HUES6 (cell line): ENCODE results near the gene ZNF574.

Source experiments
- H3K27ac ChIP-seq: 2 replicates; pipeline ENCODE4 v1.7.0; 2013; ENCODE audit warnings: low read depth, mild to moderate bottlenecking, low read length, inconsistent platforms
- H3K27me3 ChIP-seq: 2 replicates; pipeline ENCODE4 v1.6.1; 2013; ENCODE audit warnings: low read length; ENCODE audit not compliant: control insufficient read depth, insufficient read depth
- H3K36me3 ChIP-seq: 2 replicates; pipeline ENCODE4 v1.6.1; 2013; ENCODE audit warnings: low read length; ENCODE audit not compliant: control insufficient read depth, insufficient read depth
- H3K4me1 ChIP-seq: 2 replicates; pipeline ENCODE4 v1.6.1; 2013; ENCODE audit warnings: low read length; ENCODE audit not compliant: control insufficient read depth, insufficient read depth
- H3K4me3 ChIP-seq: 2 replicates; pipeline ENCODE4 v1.5.1; 2013; ENCODE audit warnings: low read depth, low read length
- H3K9ac ChIP-seq: one replicate; pipeline ENCODE4 v1.6.1; 2013; ENCODE audit warnings: mild to moderate bottlenecking, low read length
- H3K9me3 ChIP-seq: 2 replicates; pipeline ENCODE4 v1.6.1; 2013; ENCODE audit warnings: low read depth, low read length; ENCODE audit not compliant: control insufficient read depth, insufficient read depth

Gene ZNF574

GRCh38 chr19:42071247-42071646 is 4.7 kb upstream of the ZNF574 start:
- Histone ChIP-seq H3K36me3 (no peaks in the 10 kb centered on the region; the same call in 1 of the 2 replicates), H3K9ac (no peak overlapping the region), H3K27ac (no peak overlapping the region), H3K4me3 (no peak overlapping the region), H3K4me1 (peaks cover 32% of the 10 kb centered on the region), H3K27me3 (peaks cover 16% of the 10 kb centered on the region; the same call in 1 of the 2 replicates), H3K9me3 (no peaks in the 10 kb centered on the region)

GRCh38 chr19:42074513-42075363 is 1.2 kb upstream of the ZNF574 start:
- H3K36me3 ChIP-seq, result peaks cover 18% of the 10 kb centered on the region
- peak overlapping the region; percentile 74 for H3K4me3 ChIP-seq
- H3K9ac ChIP-seq, result peak overlapping the region; percentile 89
- H3K4me1 ChIP-seq, result peaks cover 22% of the 10 kb centered on the region
- H3K27ac ChIP-seq, result peak overlapping the region; percentile 93
- H3K27me3 ChIP-seq, result no peaks in the 10 kb centered on the region
- H3K9me3 ChIP-seq, result no peaks in the 10 kb centered on the region

- no peaks in the 10 kb centered on the region for H3K9me3 ChIP-seq
- peak overlapping the region; percentile 89 for H3K9ac ChIP-seq
- no peaks in the 10 kb centered on the region for H3K27me3 ChIP-seq
- peaks cover 24% of the 10 kb centered on the region for H3K36me3 ChIP-seq
- peak overlapping the region; percentile 74 for H3K4me3 ChIP-seq
- H3K27ac ChIP-seq, result peak overlapping the region; percentile 93
- peaks cover 21% of the 10 kb centered on the region for H3K4me1 ChIP-seq
These were observed 676 bp upstream of the ZNF574 start for GRCh38 chr19:42075364-42075615.

GRCh38 chr19:42076380-42076944 is 496 bp downstream of the ZNF574 start:
- no peaks in the 10 kb centered on the region for H3K9me3 ChIP-seq
- peak overlapping the region; percentile 64; the same call in 1 of the 2 replicates for H3K27ac ChIP-seq
- H3K9ac ChIP-seq, result peak overlapping the region; percentile 83
- H3K36me3 ChIP-seq, result peaks cover 36% of the 10 kb centered on the region
- H3K4me1 ChIP-seq, result peaks cover 16% of the 10 kb centered on the region
- H3K4me3 ChIP-seq, result peak overlapping the region; percentile 82
- no peaks in the 10 kb centered on the region for H3K27me3 ChIP-seq

- Histone ChIP-seq H3K36me3 (peaks cover 43% of the 10 kb centered on the region), H3K4me3 (no peak overlapping the region; the same call in 1 of the 2 replicates), H3K27ac (no peak overlapping the region), H3K27me3 (no peaks in the 10 kb centered on the region), H3K9ac (no peak overlapping the region), H3K9me3 (no peaks in the 10 kb centered on the region), H3K4me1 (peaks cover 11% of the 10 kb centered on the region)
These were observed 2.1 kb downstream of the ZNF574 start for GRCh38 chr19:42078058-42078457.

- no peaks in the 10 kb centered on the region for H3K9me3 ChIP-seq
- H3K4me1 ChIP-seq, result peaks cover 10% of the 10 kb centered on the region
- no peak overlapping the region for H3K27ac ChIP-seq
- no peak overlapping the region for H3K4me3 ChIP-seq
- no peaks in the 10 kb centered on the region for H3K27me3 ChIP-seq
- H3K9ac ChIP-seq, result no peak overlapping the region
- peaks cover 43% of the 10 kb centered on the region for H3K36me3 ChIP-seq
These were observed 2.7 kb downstream of the ZNF574 start for GRCh38 chr19:42078538-42079275.

GRCh38 chr19:42079276-42079669 is 3.3 kb downstream of the ZNF574 start:
- no peak overlapping the region for H3K27ac ChIP-seq
- H3K27me3 ChIP-seq, result no peaks in the 10 kb centered on the region
- no peak overlapping the region for H3K9ac ChIP-seq
- H3K36me3 ChIP-seq, result peaks cover 43% of the 10 kb centered on the region
- H3K9me3 ChIP-seq, result no peaks in the 10 kb centered on the region
- H3K4me3 ChIP-seq, result no peak overlapping the region
- H3K4me1 ChIP-seq, result peaks cover 10% of the 10 kb centered on the region

GRCh38 chr19:42079886-42080763 is 4.2 kb downstream of the ZNF574 start:
- H3K36me3 ChIP-seq, result peaks cover 43% of the 10 kb centered on the region
- H3K9ac ChIP-seq, result no peak overlapping the region
- H3K9me3 ChIP-seq, result no peaks in the 10 kb centered on the region
- no peaks in the 10 kb centered on the region for H3K27me3 ChIP-seq
- no peak overlapping the region for H3K4me3 ChIP-seq
- H3K27ac ChIP-seq, result no peak overlapping the region
- peaks cover 7% of the 10 kb centered on the region for H3K4me1 ChIP-seq

- no peak overlapping the region for H3K9ac ChIP-seq
- H3K36me3 ChIP-seq, result peaks cover 43% of the 10 kb centered on the region
- no peak overlapping the region for H3K4me3 ChIP-seq
These were observed 4.9 kb downstream of the ZNF574 start for GRCh38 chr19:42080764-42081375.

GRCh38 chr19:42081584-42082203 is 5.7 kb downstream of the ZNF574 start:
- Histone ChIP-seq H3K36me3 (peaks cover 43% of the 10 kb centered on the region), H3K4me1 (peaks cover 8% of the 10 kb centered on the region; the same call in 1 of the 2 replicates), H3K27me3 (no peaks in the 10 kb centered on the region), H3K27ac (no peak overlapping the region), H3K9ac (no peak overlapping the region), H3K9me3 (no peaks in the 10 kb centered on the region), H3K4me3 (no peak overlapping the region)

More at GRCh38 chr19:42080764-42081375, 4.9 kb downstream of the ZNF574 start:
- no peaks in the 10 kb centered on the region for H3K27me3 ChIP-seq
- peaks cover 6% of the 10 kb centered on the region; the same call in 1 of the 2 replicates for H3K4me1 ChIP-seq
- H3K9me3 ChIP-seq, result no peaks in the 10 kb centered on the region
- no peak overlapping the region for H3K27ac ChIP-seq
